NCI-H1436 (cell line): ENCODE data around the gene AK2.
"Not testable (repeated sequence)": the region's sequence is repeated elsewhere in the genome, so short reads cannot be mapped to it uniquely, and the experiment has no call there.

Source experiments
- DNase-seq: peaks from one replicate; lab custom pipeline; 2025; lab: John Stamatoyannopoulos, UW

AK2 gene

GRCh38 chr1:33050221-33051076 is 13.8 kb upstream of the AK2 start:
- no peak for DNase-seq

- DNase-seq: no peak
These were observed 12.7 kb upstream of the AK2 start for GRCh38 chr1:33049371-33049770.

- no peak for DNase-seq
These were observed 11.7 kb upstream of the AK2 start for GRCh38 chr1:33048426-33048825.

GRCh38 chr1:33047839-33048305 is 11.2 kb upstream of the AK2 start:
- DNase-seq: no peak

- DNase-seq: no peak
These were observed 10.6 kb upstream of the AK2 start for GRCh38 chr1:33047290-33047689.

GRCh38 chr1:33046234-33046633 is 9.6 kb upstream of the AK2 start:
- DNase-seq: not testable (repeated sequence)

- DNase-seq: no peak
These were observed 9.1 kb upstream of the AK2 start for GRCh38 chr1:33045814-33046213.

GRCh38 chr1:33045246-33045645 is 8.6 kb upstream of the AK2 start:
- no peak for DNase-seq

- DNase-seq: no peak
These were observed 6.8 kb upstream of the AK2 start for GRCh38 chr1:33043267-33044092.

- DNase-seq: no peak
These were observed 6.1 kb upstream of the AK2 start for GRCh38 chr1:33042831-33043230.

GRCh38 chr1:33041026-33041425 is 4.3 kb upstream of the AK2 start:
- DNase-seq: no peak

GRCh38 chr1:33039840-33040239 is 3.2 kb upstream of the AK2 start:
- no peak for DNase-seq

GRCh38 chr1:33036051-33036525 is 595 bp downstream of the AK2 start:
- no peak for DNase-seq

GRCh38 chr1:33032126-33032869 is 4.4 kb downstream of the AK2 start:
- no peak for DNase-seq

GRCh38 chr1:33031506-33031905 is 5.2 kb downstream of the AK2 start:
- no peak for DNase-seq

- no peak for DNase-seq
These were observed 6.1 kb downstream of the AK2 start for GRCh38 chr1:33030575-33030974.

GRCh38 chr1:33029921-33030320 is 6.8 kb downstream of the AK2 start:
- no peak for DNase-seq

- DNase-seq: no peak
These were observed 7.5 kb downstream of the AK2 start for GRCh38 chr1:33029209-33029608.

GRCh38 chr1:33025761-33026160 is 10.9 kb downstream of the AK2 start:
- no peak for DNase-seq

- no peak for DNase-seq
These were observed 11.5 kb downstream of the AK2 start for GRCh38 chr1:33025180-33025569.

GRCh38 chr1:33024430-33025179 is 12.1 kb downstream of the AK2 start:
- DNase-seq: not testable (repeated sequence)
